Psoas muscle (tissue), 8 donors: ENCODE measurements around the gene ZBTB7C. TPM values are rescaled to one million over a fixed set of nuclear protein-coding genes. Genes with fewer than 3 reads are reported as not detected.

Experiments
- ATAC-seq, 4 donors: fragments of 200-7000 bp; cut with Tn5 transposase; one replicate each; pipeline ENCODE4 v1.9.1; 2020; ENCODE audit warnings: moderate library complexity in 3 of 4, mild to moderate bottlenecking in 2 of 4
- DNase-seq, 2 donors: peaks; one replicate each; pipeline ENCODE4 v3.0.0-alpha.2; 2020
- H3K27ac ChIP-seq: fragments of 200-600 bp; one replicate; pipeline ENCODE4 v1.8.0; 2022
- H3K27me3 ChIP-seq, 3 donors: fragments of 200-600 bp in 1 of 3; one replicate each; pipeline versions ENCODE4 v1.6.1 to v1.8.0; 2013 to 2022; ENCODE audit warnings: low read length in 2 of 3, mild to moderate bottlenecking in 2 of 3, moderate library complexity in 1 of 3; ENCODE audit not compliant: insufficient read depth in 3 of 3
- H3K36me3 ChIP-seq, 2 donors: fragments of 200-600 bp in 1 of 2; one replicate each; pipeline versions ENCODE4 v1.6.1 to v1.8.0; 2013 to 2022; ENCODE audit warnings: low read depth in 1 of 2, mild to moderate bottlenecking in 1 of 2, moderate library complexity in 1 of 2; ENCODE audit not compliant: insufficient read depth in 1 of 2
- H3K4me1 ChIP-seq: fragments of 200-600 bp; one replicate; pipeline ENCODE4 v1.8.0; 2022
- H3K4me3 ChIP-seq: fragments of 200-600 bp; one replicate; pipeline ENCODE4 v1.8.0; 2022; ENCODE audit warnings: mild to moderate bottlenecking
- H3K9me3 ChIP-seq: fragments of 200-600 bp; one replicate; pipeline ENCODE4 v1.8.0; 2022
- WGBS, 3 donors: extraction: QIAGEN DNeasy Blood & Tissue Kit; methylation state at CpG; one replicate each; pipeline versions ENCODE4 v1.1.6 to v1.1.7; 2013; 5-methylcytosine and 5-hydroxymethylcytosine counted together
- intact Hi-C, 2 donors: fragments of 100-400 bp; cut with DNase I; formaldehyde crosslinking; loops; one replicate each; pipeline versions ENCODE4 v1.11.0 to v1.14.2; 2022
- polyA plus RNA-seq, 3 donors: library from polyadenylated mRNA; stranded (reverse); fragments of 200-250 nt; gene quantifications; one replicate each; pipeline ENCODE4 v1.2.3, GENCODE V29; 2013
- total RNA-seq, 4 donors: library from RNA; stranded (reverse); fragmentation: NEBNext Ultra II Directional in 2 of 4; extraction: Animal tissue kit (Norgen Biotek cat#: 25700) in 2 of 4; gene quantifications; one replicate each; pipeline versions ENCODE4 v1.2.1 to v1.2.4, GENCODE V29; 2021 to 2023
- TF ChIP-seq, protein P1 (sequence below): fragments of 200-600 bp; IDR thresholded peaks from one replicate; pipeline ENCODE4 v1.8.0; 2022; ENCODE audit warnings: antibody characterized with exemption
- donor health status: healthy with polysubstance abuse.
- donor health status: DM: no; HTN: no; CAD: no; lungs with moderate emphysema.
- donor health status: Bipolar disorder and iron deficiency.
- donor health status: healthy.
- donor health status: DM: yes; HTN: yes; CAD: no.
- donor health status: DM: no; HTN: no; CAD: no.
- donor health status: DM: no; HTN: no; CAD: no.
- donor health status: DM: yes; HTN: yes; CAD: no.

ZBTB7C gene
- total and polyA plus RNA-seq, 7 donors: 0.34 to 2.9 (median 0.78) TPM

DNA sequence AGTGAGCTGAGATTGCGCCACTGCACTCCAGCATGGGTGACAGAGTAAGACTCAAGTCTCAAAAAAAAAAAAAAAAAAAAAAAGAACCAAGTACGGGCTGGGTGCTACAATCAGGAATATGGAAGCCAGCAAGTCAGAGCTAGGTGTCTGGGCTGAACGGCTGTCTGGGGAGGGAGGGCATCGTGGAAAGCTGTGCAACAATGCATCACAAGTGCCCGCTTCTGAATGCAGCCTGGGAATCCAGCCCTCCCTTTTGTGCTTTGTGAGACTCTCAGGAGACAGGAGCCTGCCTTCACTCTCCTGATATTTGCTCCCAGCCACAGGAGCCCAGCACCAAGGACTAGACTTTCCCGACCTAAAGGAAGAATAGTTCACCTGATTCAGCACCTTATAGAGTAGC lies 353.8 kb downstream of the ZBTB7C start:
- ATAC-seq (no peak), DNase-seq (no peak)
- Histone ChIP-seq H3K9me3 (no peaks in the 10 kb centered on the region), H3K27ac (no peak overlapping the region), H3K4me1 (no peaks in the 10 kb centered on the region), H3K36me3 (no peaks in the 10 kb centered on the region), H3K27me3 (peaks cover 0 to 4% (median 0%) of the 10 kb centered on the region in 3 donors), H3K4me3 (no peak overlapping the region)
- intact Hi-C loops: loop anchor here in 1 of 2 donors (5.0 kb wide), 1 partner anchor 57 kb away; no protein-coding TSS in a partner anchor
- 74 to 85% (median 81%) methylated on average over 5 to 6 of the region's 6 CpGs for WGBS, 3 donors
- TF ChIP-seq, protein P1, sequence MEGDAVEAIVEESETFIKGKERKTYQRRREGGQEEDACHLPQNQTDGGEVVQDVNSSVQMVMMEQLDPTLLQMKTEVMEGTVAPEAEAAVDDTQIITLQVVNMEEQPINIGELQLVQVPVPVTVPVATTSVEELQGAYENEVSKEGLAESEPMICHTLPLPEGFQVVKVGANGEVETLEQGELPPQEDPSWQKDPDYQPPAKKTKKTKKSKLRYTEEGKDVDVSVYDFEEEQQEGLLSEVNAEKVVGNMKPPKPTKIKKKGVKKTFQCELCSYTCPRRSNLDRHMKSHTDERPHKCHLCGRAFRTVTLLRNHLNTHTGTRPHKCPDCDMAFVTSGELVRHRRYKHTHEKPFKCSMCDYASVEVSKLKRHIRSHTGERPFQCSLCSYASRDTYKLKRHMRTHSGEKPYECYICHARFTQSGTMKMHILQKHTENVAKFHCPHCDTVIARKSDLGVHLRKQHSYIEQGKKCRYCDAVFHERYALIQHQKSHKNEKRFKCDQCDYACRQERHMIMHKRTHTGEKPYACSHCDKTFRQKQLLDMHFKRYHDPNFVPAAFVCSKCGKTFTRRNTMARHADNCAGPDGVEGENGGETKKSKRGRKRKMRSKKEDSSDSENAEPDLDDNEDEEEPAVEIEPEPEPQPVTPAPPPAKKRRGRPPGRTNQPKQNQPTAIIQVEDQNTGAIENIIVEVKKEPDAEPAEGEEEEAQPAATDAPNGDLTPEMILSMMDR: no peak

DNA sequence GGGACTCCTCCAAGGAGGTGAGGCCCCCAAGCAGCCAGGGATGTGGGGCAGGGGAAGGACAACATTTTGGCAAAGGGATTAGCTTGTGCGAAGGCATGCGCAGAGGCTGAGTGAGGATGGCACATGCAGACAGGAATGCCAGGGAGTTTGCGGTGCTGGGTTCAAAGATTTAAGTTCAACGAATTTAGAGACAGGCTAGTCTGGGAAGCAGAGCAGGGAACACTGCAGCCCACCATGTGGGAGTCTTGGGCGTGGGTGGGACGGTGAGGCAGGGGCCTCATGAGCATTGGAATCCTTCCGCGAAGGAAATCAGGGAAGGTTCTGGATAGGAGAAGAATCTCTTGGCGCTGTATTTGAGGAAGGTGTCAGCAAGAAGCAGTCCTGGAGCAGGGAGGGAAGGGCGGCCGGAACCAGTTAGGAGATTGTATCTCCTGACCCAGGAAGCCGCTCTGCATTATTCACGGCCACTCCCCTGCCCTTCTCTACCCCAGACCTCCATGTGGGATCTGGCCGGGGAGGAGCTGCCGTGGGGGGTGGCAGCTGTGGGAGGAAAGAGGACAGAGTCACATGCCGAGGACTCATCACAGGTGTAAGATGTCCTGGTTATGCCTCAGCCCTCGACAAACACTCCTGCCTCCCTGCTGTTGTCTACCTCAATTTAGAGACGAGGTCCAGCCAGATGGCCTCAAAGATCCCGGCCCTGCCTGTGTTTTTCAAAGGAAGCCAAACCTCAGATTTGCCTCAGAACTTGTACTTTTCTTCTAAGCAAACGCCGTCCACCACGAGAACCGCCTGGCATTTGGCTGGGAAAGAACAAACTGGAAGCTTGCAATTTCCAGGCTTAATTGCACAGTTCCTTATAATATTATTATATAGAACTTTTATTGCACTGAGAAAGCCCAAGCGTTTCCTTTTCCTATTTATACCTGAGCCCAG lies 355.0 kb downstream of the ZBTB7C start:
- Histone ChIP-seq H3K27me3 (peaks cover 0 to 4% (median 0%) of the 10 kb centered on the region in 3 donors), H3K27ac (no peak overlapping the region), H3K36me3 (no peaks in the 10 kb centered on the region), H3K4me3 (no peak overlapping the region), H3K9me3 (no peaks in the 10 kb centered on the region), H3K4me1 (no peaks in the 10 kb centered on the region)
- TF ChIP-seq, protein P1: no peak
- DNase-seq (no peak), ATAC-seq (no peak)
- intact Hi-C loops: no loop called here
- WGBS, 3 donors: 73 to 79% (median 76%) methylated on average over 24 of the region's 24 CpGs

- no peak for DNase-seq
- intact Hi-C loops: no loop called here
- WGBS, 3 donors: 81 to 89% (median 83%) methylated on average over 7 of the region's 7 CpGs
- no peaks in the 10 kb centered on the region for H3K9me3 ChIP-seq
- TF ChIP-seq, protein P1: no peak
- H3K4me1 ChIP-seq: no peaks in the 10 kb centered on the region
- ATAC-seq: no peak
- H3K27ac ChIP-seq: no peak overlapping the region
- H3K36me3 ChIP-seq: no peaks in the 10 kb centered on the region
- no peak overlapping the region for H3K4me3 ChIP-seq
- peaks cover 0 to 4% (median 0%) of the 10 kb centered on the region in 3 donors for H3K27me3 ChIP-seq
Observed at GRCh38 chr18:48052842-48053241, 356.3 kb downstream of the ZBTB7C start.

- ATAC-seq (no peak), DNase-seq (no peak)
- no peaks in the 10 kb centered on the region for H3K36me3 ChIP-seq
- TF ChIP-seq, protein P1: no peak
- H3K4me1 ChIP-seq: no peaks in the 10 kb centered on the region
- intact Hi-C loops: no loop called here
- H3K9me3 ChIP-seq: no peaks in the 10 kb centered on the region
- H3K27me3 ChIP-seq: peaks cover 0 to 4% (median 0%) of the 10 kb centered on the region in 3 donors
- H3K27ac ChIP-seq: no peak overlapping the region
- 81 to 89% (median 85%) methylated on average over 8 of the region's 8 CpGs for WGBS, 3 donors
- H3K4me3 ChIP-seq: no peak overlapping the region
Observed at GRCh38 chr18:48051945-48052840, 357.0 kb downstream of the ZBTB7C start.
